Measurements from ENCODE around the gene SMARCC1.

The SMARCC1 gene

GRCh38 chr3:47603332-47603731 is 178.4 kb downstream of the SMARCC1 start:
- H3K79me2 ChIP-seq (ENCODE audit: low read length), result peaks cover 10% of the 10 kb centered on the region
- H3K4me1 ChIP-seq (ENCODE audit: low read length), result peaks cover 14% of the 10 kb centered on the region
- TF ChIP-seq EZH2 (optimal IDR thresholded peaks at IDR 0.05; ENCODE audit: low read depth, low read length) (no peak), CTCF (IDR thresholded peaks at IDR 0.05; ENCODE audit: low read length) (no peak), EZH2phosphoT487 (IDR thresholded peaks at IDR 0.05; ENCODE audit: low read length) (no peak)
- no peaks in the 10 kb centered on the region for H4K20me1 ChIP-seq (ENCODE audit: insufficient read depth, low read length)
- no peaks in the 10 kb centered on the region for H3K9me3 ChIP-seq (replicated peaks; ENCODE audit: insufficient read depth, low read length)
- peak; percentile 76 for DNase-seq
- no peaks in the 10 kb centered on the region for H3K9me2 ChIP-seq (replicated peaks; ENCODE audit: insufficient read depth, low read length)
- H3K27ac ChIP-seq (ENCODE audit: low read length), result peak overlapping the region; percentile 3; the same call in 1 of the 2 replicates
- H3F3A ChIP-seq (ENCODE audit: insufficient read depth, low read length), result no peaks in the 10 kb centered on the region
- peak overlapping the region; percentile 13; the same call in 1 of the 2 replicates for H3K4me2 ChIP-seq (ENCODE audit: low read depth, low read length)
- no peak overlapping the region for H3K9ac ChIP-seq (ENCODE audit: low read length)
- H3K36me3 ChIP-seq (replicated peaks; ENCODE audit: insufficient read depth, low read length), result no peaks in the 10 kb centered on the region; the same call in 1 of the 2 replicates
- H3K27me3 ChIP-seq (replicated peaks; ENCODE audit: insufficient read depth, low read length), result no peaks in the 10 kb centered on the region
- H3K4me3 ChIP-seq (ENCODE audit: low read length), result no peak overlapping the region
- H2AFZ ChIP-seq (ENCODE audit: low read length), result no peak overlapping the region

GRCh38 chr3:47601281-47601680 is 180.4 kb downstream of the SMARCC1 start:
- no peak overlapping the region for H3K4me3 ChIP-seq (ENCODE audit: low read length)
- H3K27me3 ChIP-seq (replicated peaks; ENCODE audit: insufficient read depth, low read length), result no peaks in the 10 kb centered on the region
- H3K79me2 ChIP-seq (ENCODE audit: low read length), result peaks cover 10% of the 10 kb centered on the region
- H4K20me1 ChIP-seq (ENCODE audit: insufficient read depth, low read length), result no peaks in the 10 kb centered on the region
- no peak overlapping the region for H3K27ac ChIP-seq (ENCODE audit: low read length)
- TF ChIP-seq EZH2 (optimal IDR thresholded peaks at IDR 0.05; ENCODE audit: low read depth, low read length), result no peak
- no peak for TF ChIP-seq CTCF (IDR thresholded peaks at IDR 0.05; ENCODE audit: low read length)
- H3K4me2 ChIP-seq (ENCODE audit: low read depth, low read length), result no peak overlapping the region
- peaks cover 14% of the 10 kb centered on the region for H3K4me1 ChIP-seq (ENCODE audit: low read length)
- H3K9ac ChIP-seq (ENCODE audit: low read length), result no peak overlapping the region
- no peak overlapping the region for H2AFZ ChIP-seq (ENCODE audit: low read length)
- H3K9me3 ChIP-seq (replicated peaks; ENCODE audit: insufficient read depth, low read length), result no peaks in the 10 kb centered on the region
- H3K36me3 ChIP-seq (replicated peaks; ENCODE audit: insufficient read depth, low read length), result no peaks in the 10 kb centered on the region; the same call in 1 of the 2 replicates
- no peak for DNase-seq
- no peaks in the 10 kb centered on the region for H3F3A ChIP-seq (ENCODE audit: insufficient read depth, low read length)
- H3K9me2 ChIP-seq (replicated peaks; ENCODE audit: insufficient read depth, low read length), result no peaks in the 10 kb centered on the region

GRCh38 chr3:47594792-47595191 is 186.9 kb downstream of the SMARCC1 start:
- Histone ChIP-seq H3K9me2 (replicated peaks; ENCODE audit: insufficient read depth, low read length) (no peaks in the 10 kb centered on the region), H3K36me3 (replicated peaks; ENCODE audit: insufficient read depth, low read length) (no peaks in the 10 kb centered on the region; the same call in 1 of the 2 replicates), H3K79me2 (ENCODE audit: low read length) (no peaks in the 10 kb centered on the region; the same call in 1 of the 2 replicates), H3K4me2 (ENCODE audit: low read depth, low read length) (no peak overlapping the region), H3K27me3 (replicated peaks; ENCODE audit: insufficient read depth, low read length) (no peaks in the 10 kb centered on the region), H3K9ac (ENCODE audit: low read length) (no peak overlapping the region), H3K4me3 (ENCODE audit: low read length) (no peak overlapping the region), H2AFZ (ENCODE audit: low read length) (no peak overlapping the region), H3K4me1 (ENCODE audit: low read length) (no peaks in the 10 kb centered on the region), H3K27ac (ENCODE audit: low read length) (no peak overlapping the region), H3F3A (ENCODE audit: insufficient read depth, low read length) (no peaks in the 10 kb centered on the region), H3K9me3 (replicated peaks; ENCODE audit: insufficient read depth, low read length) (no peaks in the 10 kb centered on the region), H4K20me1 (ENCODE audit: insufficient read depth, low read length) (no peaks in the 10 kb centered on the region)
- TF ChIP-seq EZH2 (optimal IDR thresholded peaks at IDR 0.05; ENCODE audit: low read depth, low read length) (no peak), CTCF (IDR thresholded peaks at IDR 0.05; ENCODE audit: low read length) (no peak), EZH2phosphoT487 (IDR thresholded peaks at IDR 0.05; ENCODE audit: low read length) (no peak)
- DNase-seq, result no peak
